ENCODE data around the gene PHOSPHO2.

DNA sequence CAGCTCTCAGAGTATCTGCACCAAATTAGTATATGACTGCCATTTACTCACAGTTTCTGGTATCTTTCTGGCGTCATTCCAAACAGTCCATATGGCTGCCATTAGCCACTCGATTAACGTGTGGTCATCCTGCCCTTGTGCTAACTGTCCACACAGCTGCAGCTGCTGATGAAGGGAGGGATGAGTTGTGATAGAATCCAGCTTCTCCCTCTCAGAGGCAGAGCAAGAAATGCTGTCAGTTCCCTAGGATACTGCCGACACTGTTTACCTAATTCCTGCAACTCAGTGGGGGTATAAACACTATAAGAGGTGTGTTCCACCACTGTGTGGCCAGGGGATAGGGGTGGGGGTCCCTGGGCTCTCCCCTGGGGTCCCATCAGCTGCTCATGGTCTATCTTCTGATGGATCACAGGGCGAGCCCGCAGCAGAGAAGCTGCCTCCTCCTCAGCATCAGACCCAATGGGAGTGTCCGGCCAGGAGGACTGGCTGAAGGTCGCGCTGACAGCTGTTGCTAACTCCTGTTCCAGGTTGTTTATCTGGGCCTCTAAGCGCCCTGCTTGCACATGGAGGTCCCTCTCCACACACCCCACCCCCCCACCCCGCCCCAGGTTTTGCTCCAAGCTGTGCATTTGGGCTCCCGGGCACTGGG lies 22.1 kb downstream of the PHOSPHO2 start:
- TF ChIP-seq, protein P1, sequence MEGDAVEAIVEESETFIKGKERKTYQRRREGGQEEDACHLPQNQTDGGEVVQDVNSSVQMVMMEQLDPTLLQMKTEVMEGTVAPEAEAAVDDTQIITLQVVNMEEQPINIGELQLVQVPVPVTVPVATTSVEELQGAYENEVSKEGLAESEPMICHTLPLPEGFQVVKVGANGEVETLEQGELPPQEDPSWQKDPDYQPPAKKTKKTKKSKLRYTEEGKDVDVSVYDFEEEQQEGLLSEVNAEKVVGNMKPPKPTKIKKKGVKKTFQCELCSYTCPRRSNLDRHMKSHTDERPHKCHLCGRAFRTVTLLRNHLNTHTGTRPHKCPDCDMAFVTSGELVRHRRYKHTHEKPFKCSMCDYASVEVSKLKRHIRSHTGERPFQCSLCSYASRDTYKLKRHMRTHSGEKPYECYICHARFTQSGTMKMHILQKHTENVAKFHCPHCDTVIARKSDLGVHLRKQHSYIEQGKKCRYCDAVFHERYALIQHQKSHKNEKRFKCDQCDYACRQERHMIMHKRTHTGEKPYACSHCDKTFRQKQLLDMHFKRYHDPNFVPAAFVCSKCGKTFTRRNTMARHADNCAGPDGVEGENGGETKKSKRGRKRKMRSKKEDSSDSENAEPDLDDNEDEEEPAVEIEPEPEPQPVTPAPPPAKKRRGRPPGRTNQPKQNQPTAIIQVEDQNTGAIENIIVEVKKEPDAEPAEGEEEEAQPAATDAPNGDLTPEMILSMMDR (IDR thresholded peaks at IDR 0.05; ENCODE audit: low read depth, low read length, poor library complexity, severe bottlenecking) = no peak
- TF ChIP-seq EZH2phosphoT487 (IDR thresholded peaks at IDR 0.05; ENCODE audit: borderline replicate concordance, low read length) = no peak

All from DOHH2 (cell line).